GM18870 (cell line): ENCODE data around the gene ALDH1A3.

ENCODE experiments used
- ATAC-seq: cut with Tn5 transposase; IDR thresholded peaks from one replicate; pipeline ENCODE4 v1.9.1; 2021; ENCODE audit warnings: moderate library complexity; ENCODE audit not compliant: unreplicated experiment

The ALDH1A3 gene

DNA sequence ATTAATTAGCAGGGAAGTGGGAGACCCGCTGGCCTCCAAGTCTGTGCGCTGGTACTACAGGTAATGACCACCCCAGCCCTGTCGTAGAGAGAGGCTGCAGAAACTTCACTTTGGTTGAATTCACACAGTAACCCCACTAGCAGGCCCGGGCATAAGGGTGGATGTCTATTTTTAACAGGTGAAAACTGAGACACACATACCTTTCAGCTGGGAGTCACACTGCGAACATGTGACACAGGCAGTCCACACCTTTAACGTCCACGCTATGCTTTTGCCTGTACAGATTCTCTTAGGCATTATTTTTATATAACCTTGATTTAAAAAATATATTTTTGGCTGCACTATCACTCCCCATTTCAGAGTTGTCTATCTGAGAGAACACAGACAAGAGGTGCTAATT is 43.4 kb downstream of the ALDH1A3 start:
- ATAC-seq, result no peak

DNA sequence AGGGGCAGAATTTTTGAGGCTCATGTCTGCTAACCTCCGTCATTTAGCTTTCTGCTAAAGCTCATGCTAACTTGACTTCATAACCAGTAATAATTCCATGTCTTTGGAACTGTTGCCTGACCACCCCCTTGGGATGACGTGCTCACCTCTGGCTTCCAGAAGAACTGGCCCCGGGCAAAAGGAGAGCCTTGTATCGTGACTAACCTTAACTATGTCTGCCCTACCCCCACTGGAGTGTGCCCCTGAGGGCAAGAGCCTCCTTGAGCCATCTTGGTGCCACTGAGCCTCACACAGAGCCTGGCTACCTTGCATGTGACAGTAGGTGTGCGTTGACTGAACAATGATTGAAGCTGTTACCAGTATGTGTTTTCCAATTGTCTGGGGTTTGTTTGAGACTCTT is 44.3 kb downstream of the ALDH1A3 start:
- no peak for ATAC-seq

DNA sequence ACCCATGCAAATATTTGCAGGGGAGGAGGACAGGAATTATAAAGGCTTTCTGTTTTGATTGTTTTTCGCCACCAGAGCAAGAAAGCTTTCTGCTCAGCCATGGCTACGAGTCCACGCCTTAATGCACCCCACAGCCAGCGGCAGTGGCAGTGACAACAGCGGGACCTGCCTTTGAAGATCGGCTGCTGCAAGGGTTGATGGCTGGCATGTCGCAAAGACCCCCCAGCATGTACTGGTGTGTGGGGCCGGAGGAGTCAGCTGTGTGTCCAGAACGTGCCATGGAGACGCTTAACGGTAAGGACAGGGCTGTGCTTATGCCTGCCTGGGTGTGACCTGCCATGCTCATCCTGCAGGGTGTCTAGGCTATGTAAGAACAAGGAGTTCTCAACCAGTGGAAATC is 44.8 kb downstream of the ALDH1A3 start:
- no peak for ATAC-seq

DNA sequence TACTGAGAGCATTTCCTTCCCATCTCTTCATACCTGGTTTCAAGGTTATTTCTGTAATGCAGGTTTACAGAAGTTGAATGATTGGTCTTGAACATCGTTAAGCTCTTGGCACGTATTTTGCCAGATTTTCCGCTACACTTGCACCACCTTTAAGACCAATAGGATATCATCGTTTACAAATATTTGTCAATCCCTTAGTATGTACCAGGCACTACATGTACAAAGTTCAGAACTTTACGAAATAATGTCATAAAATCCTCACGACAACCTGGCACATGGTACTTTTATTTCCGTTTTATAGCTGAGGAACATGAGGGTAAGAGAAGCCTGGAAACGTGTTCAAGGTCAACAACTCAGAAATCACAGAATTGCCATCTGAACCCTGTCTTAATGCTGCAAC is 45.8 kb downstream of the ALDH1A3 start:
- no peak for ATAC-seq

DNA sequence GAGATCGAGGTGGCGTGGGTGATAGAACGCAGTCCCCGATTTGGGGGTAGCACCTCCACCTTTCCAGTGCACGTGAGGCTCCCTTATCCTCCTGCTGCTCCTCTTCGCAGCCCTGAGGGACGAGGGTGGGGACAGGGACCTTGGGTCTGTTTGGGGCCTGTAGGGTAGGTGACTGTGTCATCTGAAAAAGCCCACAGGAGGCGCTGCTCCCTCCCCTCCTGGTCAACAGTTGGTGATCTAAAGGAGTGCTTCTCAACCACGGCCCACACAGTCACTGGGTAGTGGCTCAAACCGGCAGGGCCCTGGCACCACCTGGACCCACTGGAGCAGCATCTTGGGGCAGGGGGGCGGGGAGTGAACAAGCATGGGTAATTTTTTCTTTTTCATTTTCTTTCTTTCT is 46.6 kb downstream of the ALDH1A3 start:
- ATAC-seq, result no peak

DNA sequence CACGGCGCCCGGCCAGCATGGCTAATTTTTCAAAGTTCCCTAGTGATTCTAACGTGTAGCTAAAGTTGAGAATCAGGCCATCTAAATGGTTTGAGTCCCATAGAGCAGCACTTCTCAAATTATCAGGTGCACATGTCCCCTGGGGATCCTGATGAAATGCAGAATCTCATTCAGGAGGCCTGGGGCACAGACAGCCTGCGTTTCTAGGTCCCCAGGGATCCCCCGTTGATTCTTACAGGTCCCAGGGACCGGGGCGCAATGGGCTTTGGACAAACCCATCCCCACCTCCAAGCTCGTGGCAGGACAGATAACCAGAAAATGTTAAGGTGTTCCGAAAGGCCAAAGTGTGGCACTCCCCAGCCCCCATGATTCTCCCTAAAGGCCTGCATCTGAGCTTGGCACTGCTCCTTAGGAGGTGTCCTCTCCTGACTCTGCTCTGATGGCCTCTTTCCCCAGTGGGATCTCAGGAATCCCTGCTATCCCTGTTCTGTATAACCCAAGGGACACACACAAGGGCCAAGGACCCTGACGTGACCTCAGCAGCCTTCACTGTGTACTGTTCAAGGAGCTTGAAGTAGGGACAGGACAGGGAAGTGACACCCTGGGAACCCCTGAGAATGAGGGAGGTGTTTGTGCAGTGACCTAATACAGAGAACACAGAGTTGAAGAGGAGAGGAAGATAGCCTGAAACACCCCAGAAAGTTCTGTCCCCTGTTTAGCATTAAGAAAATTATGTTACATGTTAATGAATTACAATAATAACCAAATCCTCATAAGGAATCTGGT is 47.5 kb downstream of the ALDH1A3 start:
- no peak for ATAC-seq

DNA sequence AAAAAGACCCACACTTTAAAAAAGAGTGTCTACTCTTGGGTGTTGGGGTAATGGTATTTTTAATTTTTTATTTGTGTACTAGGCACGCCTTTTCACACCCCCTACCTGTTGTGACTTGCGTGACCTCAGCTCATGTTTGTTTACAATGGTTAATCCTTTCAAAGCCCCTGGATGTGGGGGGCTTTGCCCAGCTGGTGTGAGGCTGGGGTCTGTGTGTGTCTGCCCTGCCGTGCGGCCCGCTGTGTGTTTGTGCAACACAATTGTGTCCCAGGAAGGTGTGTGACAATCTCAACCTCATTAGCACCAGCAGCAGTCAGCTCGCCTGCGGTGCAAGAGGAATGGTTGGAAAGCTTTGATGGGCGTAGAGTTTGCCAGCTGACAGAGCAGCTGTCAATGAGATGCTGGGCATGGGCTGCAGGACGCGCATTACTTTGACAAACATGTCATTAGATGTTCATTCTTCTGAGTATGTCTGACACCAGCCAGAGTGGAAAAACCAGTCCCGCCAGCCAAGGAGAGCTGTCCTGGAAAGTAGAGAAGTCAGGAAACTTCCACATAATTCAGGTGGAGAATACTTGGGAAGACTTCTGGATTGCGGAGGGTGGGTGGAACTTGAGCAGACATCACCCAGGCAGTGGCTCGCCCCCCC is 49.1 kb downstream of the ALDH1A3 start:
- no peak for ATAC-seq

DNA sequence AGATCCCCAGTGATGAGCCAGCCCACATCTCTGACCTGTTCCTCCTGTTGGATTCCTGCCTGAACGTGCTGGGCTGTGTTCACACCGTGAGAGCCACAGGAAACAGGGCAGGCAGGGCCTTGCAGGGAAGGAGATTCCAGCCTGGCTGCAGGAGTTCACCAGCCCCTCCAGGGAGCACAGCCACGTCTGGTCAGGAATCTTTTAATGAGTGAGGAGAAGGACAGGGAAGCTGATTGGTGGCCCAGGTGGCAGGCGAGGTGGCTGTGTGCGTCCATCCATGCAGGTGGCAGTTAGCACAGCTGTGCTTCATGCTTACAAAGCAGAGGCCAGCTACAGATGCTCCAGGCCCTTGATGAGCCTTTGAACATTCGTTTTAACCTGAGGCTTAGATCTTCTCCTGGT is 50.0 kb downstream of the ALDH1A3 start:
- ATAC-seq, result no peak

DNA sequence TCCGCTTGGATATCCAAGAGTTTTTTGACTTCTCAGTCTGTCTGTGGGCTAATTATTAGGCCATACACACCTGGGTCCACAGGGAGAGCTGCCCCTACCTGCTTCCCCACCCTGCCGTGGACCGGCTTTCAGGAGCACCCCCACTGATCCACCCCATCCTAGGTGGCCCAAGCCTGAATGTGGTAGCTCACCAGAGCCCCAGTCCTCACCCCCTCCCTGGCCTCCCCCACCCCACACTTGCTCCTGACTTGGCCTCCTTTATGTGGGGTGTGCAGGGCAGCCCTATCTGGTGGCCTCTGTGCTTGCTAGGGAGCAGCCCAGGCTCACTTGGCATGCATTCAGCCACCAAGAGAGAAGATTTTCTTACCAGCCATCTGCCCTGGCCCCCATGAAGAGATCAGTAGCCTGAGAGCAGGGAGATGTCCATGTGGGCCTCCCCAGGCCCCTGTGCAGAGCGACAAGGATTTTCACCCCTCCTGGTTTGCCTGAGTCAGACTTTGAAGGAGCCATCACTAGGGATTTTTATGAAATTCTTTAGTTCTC is 50.7 kb downstream of the ALDH1A3 start:
- ATAC-seq, result no peak

DNA sequence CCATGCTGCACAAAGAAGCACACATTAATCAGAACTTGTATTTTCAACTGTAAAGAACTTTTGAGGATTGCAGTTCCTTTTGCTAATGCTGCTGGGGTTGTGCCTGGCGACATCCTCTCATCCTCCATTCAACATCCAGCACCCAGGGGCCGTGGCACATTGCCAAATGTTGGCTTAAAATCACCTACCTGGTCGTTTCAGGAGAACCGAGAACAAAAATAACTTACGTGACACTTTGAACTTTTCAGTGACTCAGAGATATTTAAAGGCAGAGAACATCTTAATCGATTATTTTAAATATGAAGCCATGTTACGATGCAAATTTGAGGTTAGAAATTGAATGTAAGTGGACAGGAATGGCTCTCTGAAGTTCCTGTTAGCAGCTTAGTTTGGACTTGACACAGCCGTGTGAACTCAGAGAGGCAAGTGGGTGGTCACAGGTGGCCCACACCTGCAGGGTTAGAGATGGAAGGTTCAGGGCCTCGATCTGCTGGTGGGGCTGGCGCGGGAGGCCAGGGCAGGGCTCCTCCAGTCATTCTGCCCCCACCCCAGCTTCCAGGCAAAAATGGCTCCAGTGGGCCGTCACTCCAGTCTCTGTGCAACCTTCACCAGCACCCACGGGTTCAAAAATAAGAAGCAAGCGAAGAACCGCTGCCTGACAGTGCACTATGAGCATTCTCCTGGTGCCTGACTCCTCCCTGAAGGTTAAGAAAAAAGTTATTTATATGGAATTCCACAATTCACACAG is 51.7 kb downstream of the ALDH1A3 start:
- ATAC-seq, result peak; percentile 40

DNA sequence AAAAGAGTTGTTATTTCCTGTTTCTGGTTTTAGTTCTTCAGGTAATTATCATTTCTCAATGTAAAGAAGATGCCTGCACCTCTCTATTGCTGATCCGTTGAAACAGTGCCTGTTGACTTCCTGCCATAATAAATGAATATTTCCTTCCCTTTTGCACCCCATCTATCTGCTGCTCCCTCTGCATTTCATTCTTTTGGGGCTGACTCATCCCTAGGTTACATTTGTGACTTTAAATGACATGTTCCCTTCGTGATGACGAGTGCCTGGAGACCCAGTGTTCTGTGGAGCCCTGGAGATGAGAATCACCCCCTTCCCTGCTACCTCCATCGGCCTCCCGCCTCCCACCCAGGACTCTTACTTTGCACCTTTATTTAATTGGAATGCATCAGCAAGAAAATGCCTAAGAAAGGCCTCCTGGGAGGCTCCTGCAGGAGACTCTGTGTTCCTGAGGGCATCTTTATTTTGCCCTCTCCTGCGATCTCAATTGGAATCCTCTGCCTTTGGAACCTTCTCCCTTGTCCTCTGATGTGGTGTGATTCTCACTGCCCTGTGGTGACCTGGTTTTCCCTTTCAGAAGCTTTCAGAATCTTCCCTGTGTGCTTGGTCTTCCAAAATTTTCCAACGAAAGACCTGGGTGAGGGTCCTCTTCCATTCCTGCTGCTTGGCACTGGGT is 53.2 kb downstream of the ALDH1A3 start:
- no peak for ATAC-seq

DNA sequence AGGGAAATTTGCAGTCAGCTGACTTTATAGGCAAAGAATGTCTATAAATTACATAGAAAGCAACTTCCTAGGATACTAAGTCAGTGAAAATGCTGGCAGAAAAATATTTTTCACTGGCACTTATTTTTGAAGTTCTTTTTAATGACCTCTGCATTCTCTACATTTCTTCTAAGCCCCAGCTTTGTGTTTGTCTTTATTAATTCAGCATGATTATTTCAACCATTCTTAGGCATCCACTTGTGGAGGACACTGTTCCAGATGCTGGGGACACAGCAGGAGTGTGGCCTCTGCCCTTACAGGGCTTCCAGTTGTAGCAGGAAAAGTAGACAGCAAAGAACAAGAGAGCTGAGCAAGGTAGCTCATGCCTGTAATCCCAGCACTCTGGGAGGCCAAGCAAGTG is 54.5 kb downstream of the ALDH1A3 start:
- no peak for ATAC-seq

DNA sequence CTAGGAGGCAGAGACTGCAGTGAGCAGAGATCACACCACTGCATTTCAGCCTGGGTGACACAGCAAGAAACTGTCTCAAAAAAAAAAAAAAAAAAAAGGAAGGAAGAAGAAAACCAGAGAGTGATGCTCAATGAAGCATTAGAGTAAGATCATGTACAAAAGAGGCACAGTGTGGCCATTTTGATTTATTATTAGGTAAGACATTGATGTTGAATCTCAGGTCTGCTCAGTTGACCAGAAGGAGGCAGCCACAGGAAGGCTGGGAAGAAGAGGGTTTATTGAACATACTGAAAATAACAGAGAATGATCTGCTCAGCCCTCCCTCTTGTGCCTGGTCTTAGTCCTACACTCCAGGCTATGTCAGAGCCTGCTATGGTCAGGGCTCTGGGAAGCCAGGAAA is 55.1 kb downstream of the ALDH1A3 start:
- no peak for ATAC-seq

DNA sequence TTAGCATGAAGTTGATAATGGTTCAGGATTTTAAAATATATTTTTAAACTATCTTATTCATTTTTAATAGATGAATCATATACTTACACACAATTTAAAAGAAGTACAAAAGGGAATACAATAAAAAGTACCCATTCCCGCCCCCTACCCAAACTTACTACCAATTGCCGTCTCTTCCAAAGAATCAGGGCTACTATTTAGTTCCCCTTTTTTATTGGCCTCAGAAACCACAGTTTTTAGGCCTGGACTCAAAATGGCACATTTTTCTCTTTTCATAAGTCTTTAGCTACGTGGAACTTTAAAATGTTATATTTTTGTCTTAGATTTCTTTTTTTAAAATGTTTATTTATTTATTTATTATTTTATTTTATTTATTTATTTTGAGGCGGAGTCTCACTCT is 57.5 kb downstream of the ALDH1A3 start:
- ATAC-seq, result no peak

DNA sequence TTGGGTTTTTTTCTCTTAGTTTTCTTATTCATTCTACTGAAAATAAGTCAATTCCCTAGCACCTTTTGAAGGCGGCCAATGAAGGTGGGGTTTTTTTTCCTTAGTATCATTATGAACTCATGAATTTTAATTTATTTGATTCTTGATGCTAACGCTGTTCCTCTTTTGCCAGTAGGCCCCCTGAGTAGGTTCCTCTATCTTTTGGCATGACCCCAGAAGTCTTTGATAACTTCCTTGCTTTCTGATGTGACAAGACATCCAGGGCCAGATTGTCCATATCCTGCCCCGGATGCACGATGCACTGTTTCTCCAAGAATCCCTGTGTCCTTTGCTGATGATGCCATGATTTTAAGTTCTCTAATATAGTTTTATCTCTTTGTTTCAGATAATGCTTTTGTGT is 60.2 kb downstream of the ALDH1A3 start:
- no peak for ATAC-seq

DNA sequence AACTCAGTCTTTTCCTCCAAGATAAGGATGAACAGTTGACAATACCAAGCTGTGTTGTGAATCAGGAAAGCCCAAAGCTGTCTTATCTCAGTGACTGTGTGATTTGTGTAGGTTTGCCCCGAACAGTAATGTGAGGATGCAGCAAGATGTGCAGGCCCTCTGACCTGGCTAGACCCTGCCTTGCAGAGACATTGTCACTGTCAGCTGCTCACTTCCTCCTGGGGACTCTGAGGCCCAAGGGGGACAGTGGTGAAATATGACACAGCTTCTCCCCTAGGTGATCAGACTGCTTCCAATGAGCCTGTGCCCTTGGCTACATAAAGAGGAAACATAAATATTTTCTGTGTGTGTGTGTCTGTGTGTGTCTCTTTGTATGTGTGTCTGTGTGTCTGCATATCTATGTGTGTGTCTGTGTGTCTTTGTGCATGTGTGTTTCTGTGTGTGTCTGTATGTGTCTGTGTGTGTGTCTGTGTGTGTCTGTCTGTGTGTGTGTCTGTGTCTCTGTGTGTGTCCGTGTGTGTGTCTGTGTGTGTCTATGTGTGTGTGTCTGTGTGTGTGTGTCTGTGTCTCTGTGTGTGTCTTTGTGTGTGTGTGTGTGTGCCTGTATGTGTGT is 61.2 kb downstream of the ALDH1A3 start:
- peak; percentile 63 for ATAC-seq

DNA sequence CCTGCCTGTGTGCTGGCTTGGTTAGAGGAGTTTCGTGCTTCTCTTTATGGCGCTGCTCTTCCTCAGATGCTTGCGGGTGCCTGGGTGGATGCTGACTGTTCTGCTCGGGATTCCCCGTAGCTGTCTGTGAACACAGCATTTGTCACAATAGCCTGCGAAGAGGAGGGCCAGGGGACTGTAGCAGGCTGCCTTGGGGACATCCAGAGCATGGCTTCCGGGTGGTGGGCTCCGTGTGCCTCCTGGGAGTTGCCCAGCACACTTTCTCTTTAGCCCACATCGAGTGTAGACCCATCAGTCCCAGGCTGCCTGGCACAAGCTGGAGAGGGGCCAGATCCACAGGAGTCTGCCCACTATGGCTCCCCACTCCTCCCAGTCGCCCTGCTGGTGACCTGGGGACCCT is 61.9 kb downstream of the ALDH1A3 start:
- peak; percentile 68 for ATAC-seq

DNA sequence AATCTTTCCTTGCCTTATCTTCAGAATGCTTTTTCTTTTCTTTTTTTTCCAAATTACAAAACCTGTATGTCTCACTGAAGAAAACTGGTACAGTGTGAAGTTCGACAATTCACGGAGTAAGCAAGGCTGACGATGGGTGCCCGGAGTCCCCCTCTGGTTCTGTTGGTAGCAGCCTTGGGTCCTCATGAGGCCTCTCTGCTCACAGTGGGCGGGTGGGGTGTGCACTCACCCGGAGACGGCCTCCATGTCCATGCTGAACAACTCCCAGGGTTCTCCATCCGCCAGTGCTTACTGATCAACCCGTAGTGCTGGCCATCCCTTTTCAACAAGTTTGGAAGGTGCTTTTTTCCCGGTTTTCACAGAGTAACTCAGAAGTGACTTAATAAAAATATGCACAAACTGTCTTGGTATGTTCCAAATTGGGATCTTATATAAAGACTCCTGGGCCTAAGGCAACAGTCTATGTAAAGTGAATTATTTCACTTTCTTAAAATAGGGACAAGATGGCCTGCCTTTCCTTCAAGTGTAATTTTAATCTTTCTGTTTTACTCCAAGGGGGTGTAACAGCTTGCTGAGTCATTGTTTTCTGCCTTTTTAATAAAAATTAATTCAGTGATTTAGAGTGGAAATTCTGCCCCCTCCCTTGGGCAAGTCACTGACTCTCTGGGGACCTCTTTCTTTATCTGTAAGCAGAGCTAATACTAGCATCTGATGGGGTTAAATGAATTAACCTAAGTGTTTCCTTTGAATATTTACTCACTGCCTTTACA is 63.2 kb downstream of the ALDH1A3 start:
- ATAC-seq, result no peak

DNA sequence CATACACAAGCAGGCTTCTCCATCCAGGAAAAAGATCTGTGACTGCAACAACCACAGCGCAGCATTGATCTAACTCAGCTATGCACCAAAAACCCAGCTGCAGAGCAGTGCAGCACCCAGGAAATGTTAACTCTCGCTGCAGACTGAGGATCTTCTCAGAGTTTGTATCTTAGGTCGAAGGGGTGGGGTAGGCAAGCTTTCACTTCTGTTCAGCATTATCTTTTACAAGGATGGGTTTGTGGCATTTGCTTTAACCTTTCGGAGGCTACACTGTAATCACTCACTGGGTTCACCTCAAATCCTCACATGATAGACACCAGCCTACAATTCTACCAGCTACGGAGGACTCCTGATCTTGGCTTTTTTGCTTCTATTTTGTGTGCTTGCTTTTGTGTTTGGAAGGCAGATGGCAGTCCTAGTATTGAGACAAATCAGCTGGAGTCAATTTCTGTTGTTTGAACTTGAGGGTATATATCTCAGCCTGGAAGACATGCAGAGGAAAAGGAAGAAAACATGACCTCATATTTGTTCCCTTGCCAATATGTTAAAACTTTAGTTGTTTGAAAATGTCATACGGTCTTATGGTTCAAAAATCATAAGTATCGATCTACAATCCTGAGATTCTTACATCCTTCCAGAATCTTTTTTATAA is 64.7 kb downstream of the ALDH1A3 start:
- ATAC-seq, result no peak

DNA sequence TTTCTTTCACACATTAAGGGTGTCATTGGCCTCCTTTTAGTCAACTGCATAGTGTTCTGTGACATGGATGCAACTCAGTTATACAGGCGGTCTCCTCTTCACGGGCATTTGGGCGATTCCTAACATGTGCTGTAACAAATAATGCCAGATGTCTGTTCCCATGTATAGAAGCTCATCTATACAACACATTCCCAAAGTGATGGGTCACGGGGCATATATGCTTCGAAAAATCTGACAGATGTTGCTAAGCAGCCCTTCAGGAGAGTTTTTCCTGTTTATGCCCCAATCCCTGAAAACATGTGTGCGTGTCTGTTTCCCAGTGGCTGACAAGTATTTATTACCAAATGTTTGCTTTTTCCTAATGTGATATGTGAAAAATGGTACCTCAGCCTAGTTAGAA is 65.4 kb downstream of the ALDH1A3 start:
- no peak for ATAC-seq
